ENCODE results near the gene CNDP1.

- no peak for TF ChIP-seq CTCF (IDR thresholded peaks at IDR 0.05)
- no peak for TF ChIP-seq EZH2 (IDR thresholded peaks at IDR 0.05; ENCODE audit: borderline replicate concordance, insufficient read depth, low read depth, low read length, poor library complexity, severe bottlenecking)
Observed at GRCh38 chr18:74513149-74513882, 21.0 kb upstream of the CNDP1 start.

All from B cell (primary cell).